B cell (primary cell): Measurements from ENCODE around the gene PTPRN2. TPM values are rescaled to one million over a fixed set of nuclear protein-coding genes. Genes with fewer than 3 reads are reported as not detected.

Experiments
- ATAC-seq: fragments of 200-7000 bp; cut with Tn5 transposase; one replicate; pipeline ENCODE4 v1.10.0; 2021; ENCODE audit warnings: low read depth, mild to moderate bottlenecking, moderate number of reproducible peaks, moderate library complexity
- CTCF ChIA-PET: fragments of 350-600 bp; sonication (Branson Sonifier 250); formaldehyde crosslinking; loops from one replicate; lab custom pipeline; 2021; ENCODE audit warnings: antibody characterized with exemption, inconsistent platforms; lab: Charles Lee
- POLR2A ChIA-PET: fragments of 350-600 bp; sonication (Branson Sonifier 250); formaldehyde crosslinking; loops from one replicate; lab custom pipeline; 2021; ENCODE audit warnings: antibody characterized with exemption; lab: Charles Lee
- DNase-seq: peaks from one replicate; pipeline ENCODE4 v3.0.0; 2013
- H2AFZ ChIP-seq: 2 replicates; pipeline ENCODE4 v1.6.1; 2012; ENCODE audit warnings: mild to moderate bottlenecking, low read depth, low read length; ENCODE audit not compliant: insufficient read depth, poor library complexity, severe bottlenecking
- H3K27ac ChIP-seq, 2 donors: 1 replicate in 1 of 2; 2 replicates in 1 of 2; pipeline ENCODE4 v1.5.1; 2012 to 2013; ENCODE audit warnings: low read length in 2 of 2, mild to moderate bottlenecking in 2 of 2, moderate library complexity in 1 of 2
- H3K27me3 ChIP-seq, 4 experiments: fragments of 200-600 bp in 1 of 4; sonication (generic) in 1 of 4; replicated peaks in 1 of 4; 1 replicate in 2 of 4; 2 replicates in 2 of 4; pipeline versions ENCODE4 v1.6.1 to v1.7.0; 2013 to 2016; ENCODE audit warnings: low read length in 3 of 4, mild to moderate bottlenecking in 2 of 4, mixed read lengths in 1 of 4, moderate library complexity in 1 of 4; ENCODE audit not compliant: insufficient read depth in 4 of 4, control insufficient read depth in 3 of 4; ENCODE audit errors: control extremely low read depth in 1 of 4
- H3K36me3 ChIP-seq, 2 experiments: replicated peaks in 1 of 2; 1 replicate in 1 of 2; 2 replicates in 1 of 2; pipeline versions ENCODE4 v1.6.1 to v1.7.1; 2013; ENCODE audit warnings: low read length in 1 of 2; ENCODE audit not compliant: insufficient read depth in 2 of 2, control insufficient read depth in 1 of 2; ENCODE audit errors: control extremely low read depth in 1 of 2, extremely low read depth in 1 of 2
- H3K4me1 ChIP-seq, 2 donors: fragments of 200-600 bp in 1 of 2; sonication (generic) in 1 of 2; 1 replicate in 1 of 2; 2 replicates in 1 of 2; pipeline versions ENCODE4 v1.5.1 to v1.6.1; 2013 to 2017; ENCODE audit warnings: low read length in 2 of 2; ENCODE audit not compliant: control insufficient read depth in 2 of 2, insufficient read depth in 2 of 2
- H3K4me2 ChIP-seq: replicated peaks from 2 replicates; pipeline ENCODE3; 2012; ENCODE audit warnings: mild to moderate bottlenecking, low read depth, low read length; ENCODE audit not compliant: poor library complexity, severe bottlenecking
- H3K4me3 ChIP-seq, 5 experiments: fragments of 200-600 bp in 1 of 5; sonication (generic) in 1 of 5; 1 replicate in 3 of 5; 2 replicates in 2 of 5; pipeline versions ENCODE4 v1.5.1 to v1.7.0; 2011 to 2016; ENCODE audit warnings: low read length in 4 of 5, mild to moderate bottlenecking in 4 of 5, low read depth in 2 of 5, control low read depth in 1 of 5, moderate library complexity in 1 of 5; ENCODE audit not compliant: insufficient read depth in 1 of 5; ENCODE audit errors: control extremely low read depth in 1 of 5, extremely low read depth in 1 of 5
- H3K79me2 ChIP-seq: fragments of 200-600 bp; sonication (generic); one replicate; pipeline ENCODE4 v1.6.0; 2016; ENCODE audit warnings: low read length; ENCODE audit not compliant: control insufficient read depth, insufficient read depth
- H3K9ac ChIP-seq: fragments of 200-600 bp; sonication (generic); 2 replicates; pipeline ENCODE4 v1.6.1; 2017; ENCODE audit warnings: mild to moderate bottlenecking, low read length, moderate library complexity
- H3K9me3 ChIP-seq, 3 donors: one replicate each; pipeline versions ENCODE4 v1.6.1 to v1.7.1; 2013; ENCODE audit warnings: low read length in 2 of 3; ENCODE audit not compliant: control insufficient read depth in 2 of 3, insufficient read depth in 1 of 3; ENCODE audit errors: control extremely low read depth in 1 of 3
- H4K20me1 ChIP-seq: 2 replicates; pipeline ENCODE4 v1.6.0; 2012; ENCODE audit warnings: mild to moderate bottlenecking, low read length; ENCODE audit not compliant: insufficient read depth, control insufficient read depth, poor library complexity, severe bottlenecking
- H3K27ac Mint-ChIP-seq: one replicate; pipeline ENCODE4 v1.8.0; 2021; ENCODE audit warnings: mixed read lengths
- H3K27me3 Mint-ChIP-seq: one replicate; pipeline ENCODE4 v1.8.0; 2021; ENCODE audit warnings: mixed read lengths
- H3K4me1 Mint-ChIP-seq: one replicate; pipeline ENCODE4 v1.8.0; 2021; ENCODE audit warnings: mixed read lengths
- H3K4me3 Mint-ChIP-seq: one replicate; pipeline ENCODE4 v1.8.0; 2021; ENCODE audit warnings: mixed read lengths
- H3K9me3 Mint-ChIP-seq: one replicate; pipeline ENCODE4 v1.8.0; 2022; ENCODE audit warnings: mixed read lengths; ENCODE audit not compliant: insufficient read depth
- CTCF ChIP-seq: fragments of 200-600 bp; IDR thresholded peaks from one replicate; pipeline ENCODE4 v1.8.0; 2022; ENCODE audit warnings: antibody characterized with exemption, mild to moderate bottlenecking
- EZH2 ChIP-seq: IDR thresholded peaks from 2 replicates; pipeline ENCODE4 v1.6.1; 2012; ENCODE audit warnings: borderline replicate concordance, low read depth, mild to moderate bottlenecking, moderate library complexity, low read length; ENCODE audit not compliant: insufficient read depth, poor library complexity, severe bottlenecking
- WGBS: methylation state at CpG from one replicate; pipeline ENCODE4 v1.1.5; 2013; ENCODE audit warnings: missing lambda C conversion rate; ENCODE audit not compliant: insufficient coverage; 5-methylcytosine and 5-hydroxymethylcytosine counted together
- intact Hi-C: fragments of 100-400 bp; cut with micrococcal nuclease; formaldehyde crosslinking; loops from one replicate; pipeline ENCODE4 v1.10.0; 2022
- polyA plus RNA-seq: library from polyadenylated mRNA; depleted of rRNA; stranded (reverse); fragments of >200 nt; gene quantifications from 2 replicates; pipeline ENCODE4 v1.2.3, GENCODE V29; 2012
- total RNA-seq, 2 donors: library from RNA; stranded (reverse); fragments of 120-200 nt in 1 of 2; gene quantifications; 1 replicate in 1 of 2; 2 replicates in 1 of 2; pipeline versions ENCODE4 v1.2.3 to v1.2.4, GENCODE V29; 2013 to 2022

The PTPRN2 gene
- total and polyA plus RNA-seq, 2 donors (not counting 1 experiment from before 2014, with no cell fraction given), result 2.0 to 5.0 TPM

GRCh38 chr7:157719008-157719682, 868.5 kb downstream of the PTPRN2 start:
- Histone ChIP-seq H3K9me3 (peaks cover 0 to 44% (median 0%) of the 10 kb centered on the region in 3 donors), H3K4me3 (no peak overlapping the region), H3K9ac (no peak overlapping the region), H3K27ac (no peak overlapping the region), H3K79me2 (no peaks in the 10 kb centered on the region), H3K4me2 (no peak overlapping the region), H3K36me3 (no peaks in the 10 kb centered on the region), H3K27me3 (no peaks in the 10 kb centered on the region), H4K20me1 (no peaks in the 10 kb centered on the region), H2AFZ (no peak overlapping the region), H3K4me1 (no peaks in the 10 kb centered on the region)
- H3K9me3 Mint-ChIP-seq, result no peaks in the 10 kb centered on the region
- 93% methylated on average over 18 of the region's 21 CpGs for WGBS
- POLR2A ChIA-PET, result no interaction called here
- H3K27me3 Mint-ChIP-seq, result no peaks in the 10 kb centered on the region
- intact Hi-C loops, result no loop called here
- CTCF ChIA-PET, result no interaction called here
- no peak overlapping the region for H3K4me3 Mint-ChIP-seq
- H3K27ac Mint-ChIP-seq, result no peak overlapping the region
- no peak for DNase-seq
- no peak for TF ChIP-seq CTCF
- TF ChIP-seq EZH2, result no peak
- ATAC-seq, result no peak
- no peaks in the 10 kb centered on the region for H3K4me1 Mint-ChIP-seq

GRCh38 chr7:157718303-157719007, 869.2 kb downstream of the PTPRN2 start:
- no peak overlapping the region for H3K9ac ChIP-seq
- no peak overlapping the region for H3K27ac ChIP-seq
- WGBS, result 87% methylated on average over 27 of the region's 27 CpGs
- CTCF ChIA-PET, result no interaction called here
- H2AFZ ChIP-seq, result no peak overlapping the region
- Mint-ChIP-seq H3K9me3 (no peaks in the 10 kb centered on the region), H3K4me1 (no peaks in the 10 kb centered on the region), H3K27me3 (no peaks in the 10 kb centered on the region), H3K27ac (no peak overlapping the region), H3K4me3 (no peak overlapping the region)
- H3K79me2 ChIP-seq, result no peaks in the 10 kb centered on the region
- peaks cover 0 to 50% (median 0%) of the 10 kb centered on the region in 3 donors for H3K9me3 ChIP-seq
- no peaks in the 10 kb centered on the region for H3K27me3 ChIP-seq
- no peaks in the 10 kb centered on the region for H3K4me1 ChIP-seq
- H3K36me3 ChIP-seq, result no peaks in the 10 kb centered on the region
- H4K20me1 ChIP-seq, result no peaks in the 10 kb centered on the region
- no peak overlapping the region for H3K4me3 ChIP-seq
- H3K4me2 ChIP-seq, result no peak overlapping the region
- no peak for ATAC-seq
- intact Hi-C loops, result no loop called here
- TF ChIP-seq CTCF (no peak), EZH2 (no peak)
- DNase-seq, result no peak
- POLR2A ChIA-PET, result no interaction called here
